HG03432 (cell line): ENCODE data around the gene MYL12A.
A peak's percentile ranks its signal among the peaks of the same experiment; 100 is the strongest.

Source experiments
- ATAC-seq: cut with Tn5 transposase; IDR thresholded peaks from one replicate; pipeline ENCODE4 v1.9.1; 2021; ENCODE audit warnings: mild to moderate bottlenecking, moderate library complexity; ENCODE audit not compliant: unreplicated experiment

The MYL12A gene

GRCh38 chr18:3254725-3255124, 7.1 kb downstream of the MYL12A start:
- no peak for ATAC-seq

- ATAC-seq: no peak
Observed at GRCh38 chr18:3255611-3256165, 8.1 kb downstream of the MYL12A start.

- peak; percentile 26 for ATAC-seq
Observed at GRCh38 chr18:3256693-3257626, 9.4 kb downstream of the MYL12A start.

- no peak for ATAC-seq
Observed at GRCh38 chr18:3257627-3258120, 10.1 kb downstream of the MYL12A start.

- ATAC-seq: no peak
Observed at GRCh38 chr18:3260995-3261372, 13.4 kb downstream of the MYL12A start.

- ATAC-seq: peak; percentile 89
Observed at GRCh38 chr18:3261373-3262233, 14.0 kb downstream of the MYL12A start, which contains the start of gene MYL12B. TSS of gene MYL12B (plus strand) at chr18:3262133. CDS start at chr18:3272899, 10,766 bp downstream.

GRCh38 chr18:3262234-3263131, 14.9 kb downstream of the MYL12A start:
- peak; percentile 41 for ATAC-seq

GRCh38 chr18:3263132-3263700, 15.6 kb downstream of the MYL12A start:
- no peak for ATAC-seq

- ATAC-seq: no peak
Observed at GRCh38 chr18:3264362-3264761, 16.8 kb downstream of the MYL12A start.

- ATAC-seq: no peak
Observed at GRCh38 chr18:3265564-3266033, 18.0 kb downstream of the MYL12A start.

GRCh38 chr18:3266062-3266608, 18.5 kb downstream of the MYL12A start:
- ATAC-seq: no peak

- no peak for ATAC-seq
Observed at GRCh38 chr18:3268306-3268705, 20.7 kb downstream of the MYL12A start.

- ATAC-seq: no peak
Observed at GRCh38 chr18:3269241-3269913, 21.8 kb downstream of the MYL12A start.

- ATAC-seq: no peak
Observed at GRCh38 chr18:3269914-3270299, 22.3 kb downstream of the MYL12A start.

GRCh38 chr18:3273042-3273441, 25.4 kb downstream of the MYL12A start:
- ATAC-seq: no peak

GRCh38 chr18:3277643-3278213, 30.1 kb downstream of the MYL12A start:
- peak; percentile 39 for ATAC-seq

GRCh38 chr18:3279201-3280185, 31.9 kb downstream of the MYL12A start:
- ATAC-seq: peak; percentile 81
